Measurements from ENCODE around the gene DNAH17. TPM values are rescaled to one million over a fixed set of nuclear protein-coding genes. Genes with fewer than 3 reads are reported as not detected.

Gene DNAH17
- total RNA-seq, 1 experiment from 2014 or later, result 0.23 TPM

DNA sequence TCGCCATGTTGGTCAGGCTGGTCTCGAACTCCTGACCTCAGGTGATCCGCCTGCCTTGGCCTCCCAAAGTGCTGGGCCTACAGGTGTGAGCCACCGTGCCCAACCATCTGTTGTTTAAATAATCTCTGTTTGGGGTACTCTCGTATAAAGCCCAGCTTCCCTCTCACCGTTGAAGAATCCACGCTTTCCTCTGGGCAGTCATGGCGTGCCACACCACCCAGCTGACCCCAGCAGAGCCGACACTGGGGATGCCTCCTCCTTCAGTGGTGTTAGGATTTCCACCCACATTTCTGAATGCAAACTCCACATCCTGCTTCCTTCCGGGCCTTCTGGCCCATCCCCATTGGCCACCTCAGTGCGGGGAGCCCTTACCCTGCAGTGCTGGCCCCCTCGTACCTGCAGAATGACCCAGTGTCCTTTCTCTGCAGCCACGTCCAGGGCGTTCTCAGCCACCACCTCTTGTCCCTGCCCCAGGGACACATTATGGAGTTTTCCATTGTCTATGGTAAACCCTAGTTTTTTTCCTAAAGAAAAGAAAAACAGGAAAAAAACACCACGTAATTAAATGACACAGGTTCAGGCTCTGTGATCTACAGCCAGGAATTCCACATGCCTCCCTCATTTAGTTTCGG is 138.4 kb downstream of the DNAH17 start:
- ChIA-PET CTCF (no interaction called here), POLR2A (no interaction called here)
- no peak for DNase-seq
- H3K27me3 ChIP-seq (replicated peaks; ENCODE audit: control insufficient read depth, insufficient read depth, low read length), result no peaks in the 10 kb centered on the region
- Mint-ChIP-seq H3K36me3 (ENCODE audit: insufficient read depth, unreplicated experiment) (peaks cover 23% of the 10 kb centered on the region), H3K9me3 (ENCODE audit: unreplicated experiment) (peaks cover 13% of the 10 kb centered on the region), H3K27me3 (ENCODE audit: insufficient read depth, unreplicated experiment) (no peaks in the 10 kb centered on the region), H3K27ac (ENCODE audit: unreplicated experiment) (peak overlapping the region; percentile 42), H3K4me1 (ENCODE audit: low read depth, unreplicated experiment) (no peaks in the 10 kb centered on the region), H3K4me3 (ENCODE audit: unreplicated experiment) (peak overlapping the region; percentile 31)
- TF ChIP-seq, protein P1, sequence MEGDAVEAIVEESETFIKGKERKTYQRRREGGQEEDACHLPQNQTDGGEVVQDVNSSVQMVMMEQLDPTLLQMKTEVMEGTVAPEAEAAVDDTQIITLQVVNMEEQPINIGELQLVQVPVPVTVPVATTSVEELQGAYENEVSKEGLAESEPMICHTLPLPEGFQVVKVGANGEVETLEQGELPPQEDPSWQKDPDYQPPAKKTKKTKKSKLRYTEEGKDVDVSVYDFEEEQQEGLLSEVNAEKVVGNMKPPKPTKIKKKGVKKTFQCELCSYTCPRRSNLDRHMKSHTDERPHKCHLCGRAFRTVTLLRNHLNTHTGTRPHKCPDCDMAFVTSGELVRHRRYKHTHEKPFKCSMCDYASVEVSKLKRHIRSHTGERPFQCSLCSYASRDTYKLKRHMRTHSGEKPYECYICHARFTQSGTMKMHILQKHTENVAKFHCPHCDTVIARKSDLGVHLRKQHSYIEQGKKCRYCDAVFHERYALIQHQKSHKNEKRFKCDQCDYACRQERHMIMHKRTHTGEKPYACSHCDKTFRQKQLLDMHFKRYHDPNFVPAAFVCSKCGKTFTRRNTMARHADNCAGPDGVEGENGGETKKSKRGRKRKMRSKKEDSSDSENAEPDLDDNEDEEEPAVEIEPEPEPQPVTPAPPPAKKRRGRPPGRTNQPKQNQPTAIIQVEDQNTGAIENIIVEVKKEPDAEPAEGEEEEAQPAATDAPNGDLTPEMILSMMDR (IDR thresholded peaks at IDR 0.05; ENCODE audit: insufficient read depth in 1 of 2, low read depth in 1 of 2, low read length in 1 of 2, severe bottlenecking in 1 of 2, unreplicated experiment in 1 of 2), result no peak
- H3K4me1 ChIP-seq, result no peaks in the 10 kb centered on the region
- BruUV-seq (replicated peaks), result no TSS peak
- no peaks in the 10 kb centered on the region for H3K36me3 ChIP-seq (ENCODE audit: control insufficient read depth, insufficient read depth, low read length)
- intact Hi-C loops (cut with micrococcal nuclease; ENCODE audit: unreplicated experiment), result no loop called here
- no peak overlapping the region for H3K4me3 ChIP-seq (ENCODE audit: low read depth, low read length)
- H3K9me3 ChIP-seq, result no peaks in the 10 kb centered on the region

DNA sequence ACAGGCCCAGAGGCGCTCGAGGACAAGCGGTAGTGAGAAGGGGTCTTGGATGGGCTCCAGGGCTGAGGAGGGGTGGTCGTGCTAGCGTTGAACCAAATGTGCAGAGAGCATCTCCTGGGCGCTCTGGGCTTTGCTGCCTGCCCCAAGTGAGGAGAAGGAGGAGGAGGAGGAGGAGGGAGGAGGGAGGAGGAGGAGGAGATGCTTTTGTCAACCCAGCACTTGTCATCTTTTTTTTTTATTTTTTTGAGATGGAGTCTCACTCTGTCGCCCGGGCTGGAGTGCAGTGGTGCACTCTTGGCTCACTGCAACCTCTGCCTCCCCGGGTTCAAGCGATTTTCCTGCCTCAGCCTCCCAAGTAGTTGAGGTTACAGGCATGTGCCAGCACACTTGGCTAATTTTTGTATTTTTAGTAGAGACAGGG is 138.9 kb downstream of the DNAH17 start:
- Mint-ChIP-seq H3K9me3 (ENCODE audit: unreplicated experiment) (peaks cover 13% of the 10 kb centered on the region), H3K27ac (ENCODE audit: unreplicated experiment) (peak overlapping the region; percentile 42), H3K36me3 (ENCODE audit: insufficient read depth, unreplicated experiment) (peaks cover 27% of the 10 kb centered on the region), H3K4me3 (ENCODE audit: unreplicated experiment) (peak overlapping the region; percentile 31), H3K27me3 (ENCODE audit: insufficient read depth, unreplicated experiment) (no peaks in the 10 kb centered on the region), H3K4me1 (ENCODE audit: low read depth, unreplicated experiment) (no peaks in the 10 kb centered on the region)
- TF ChIP-seq, protein P1 (IDR thresholded peaks at IDR 0.05; ENCODE audit: insufficient read depth in 1 of 2, low read depth in 1 of 2, low read length in 1 of 2, severe bottlenecking in 1 of 2, unreplicated experiment in 1 of 2), result no peak
- DNase-seq, result no peak
- ChIA-PET CTCF (no interaction called here), POLR2A (no interaction called here)
- Histone ChIP-seq H3K27me3 (replicated peaks; ENCODE audit: control insufficient read depth, insufficient read depth, low read length) (no peaks in the 10 kb centered on the region), H3K4me1 (no peaks in the 10 kb centered on the region), H3K4me3 (ENCODE audit: low read depth, low read length) (no peak overlapping the region), H3K9me3 (no peaks in the 10 kb centered on the region), H3K36me3 (ENCODE audit: control insufficient read depth, insufficient read depth, low read length) (no peaks in the 10 kb centered on the region)
- no TSS peak for BruUV-seq (replicated peaks)
- intact Hi-C loops (cut with micrococcal nuclease; ENCODE audit: unreplicated experiment), result no loop called here

GRCh38 chr17:78437508-78438169 is 139.6 kb downstream of the DNAH17 start:
- H3K27ac Mint-ChIP-seq (ENCODE audit: unreplicated experiment), result peak overlapping the region; percentile 42
- BruUV-seq (replicated peaks), result no TSS peak
- Histone ChIP-seq H3K4me1 (no peaks in the 10 kb centered on the region), H3K27me3 (replicated peaks; ENCODE audit: control insufficient read depth, insufficient read depth, low read length) (no peaks in the 10 kb centered on the region), H3K4me3 (ENCODE audit: low read depth, low read length) (no peak overlapping the region), H3K9me3 (no peaks in the 10 kb centered on the region), H3K36me3 (ENCODE audit: control insufficient read depth, insufficient read depth, low read length) (no peaks in the 10 kb centered on the region)
- intact Hi-C loops (cut with micrococcal nuclease; ENCODE audit: unreplicated experiment), result no loop called here
- peaks cover 13% of the 10 kb centered on the region for H3K9me3 Mint-ChIP-seq (ENCODE audit: unreplicated experiment)
- no peaks in the 10 kb centered on the region for H3K27me3 Mint-ChIP-seq (ENCODE audit: insufficient read depth, unreplicated experiment)
- CTCF ChIA-PET, result no interaction called here
- no peak overlapping the region for H3K4me3 Mint-ChIP-seq (ENCODE audit: unreplicated experiment)
- peaks cover 30% of the 10 kb centered on the region for H3K36me3 Mint-ChIP-seq (ENCODE audit: insufficient read depth, unreplicated experiment)
- TF ChIP-seq, protein P1 (IDR thresholded peaks at IDR 0.05; ENCODE audit: insufficient read depth in 1 of 2, low read depth in 1 of 2, low read length in 1 of 2, severe bottlenecking in 1 of 2, unreplicated experiment in 1 of 2), result no peak
- POLR2A ChIA-PET, result no interaction called here
- H3K4me1 Mint-ChIP-seq (ENCODE audit: low read depth, unreplicated experiment), result peaks cover 1% of the 10 kb centered on the region
- no peak for DNase-seq
